Lower lobe of right lung (tissue), 2 donors: Measurements from ENCODE around the gene CD209. TPM values are rescaled to one million over a fixed set of nuclear protein-coding genes. Genes with fewer than 3 reads are reported as not detected.

Experiments
- ATAC-seq, 2 donors: fragments of 200-7000 bp; cut with Tn5 transposase; one replicate each; pipeline ENCODE4 v1.9.1; 2020 to 2022; ENCODE audit warnings: mild to moderate bottlenecking in 2 of 2, moderate library complexity in 2 of 2
- DNase-seq: peaks from one replicate; pipeline ENCODE4 v3.0.0-alpha.2; 2020
- H3K27ac ChIP-seq: fragments of 200-600 bp; one replicate; pipeline ENCODE4 v1.8.0; 2022
- H3K27me3 ChIP-seq: fragments of 200-600 bp; one replicate; pipeline ENCODE4 v1.8.0; 2022; ENCODE audit warnings: low read depth
- H3K36me3 ChIP-seq: fragments of 200-600 bp; one replicate; pipeline ENCODE4 v1.8.0; 2022; ENCODE audit warnings: mild to moderate bottlenecking
- H3K4me1 ChIP-seq: fragments of 200-600 bp; one replicate; pipeline ENCODE4 v1.8.0; 2022
- H3K4me3 ChIP-seq: fragments of 200-600 bp; one replicate; pipeline ENCODE4 v1.8.0; 2022; ENCODE audit warnings: mild to moderate bottlenecking
- H3K9me3 ChIP-seq: fragments of 200-600 bp; one replicate; pipeline ENCODE4 v1.8.0; 2022
- intact Hi-C: fragments of 100-400 bp; cut with DNase I; formaldehyde crosslinking; loops from one replicate; pipeline ENCODE4 v1.11.0; 2022
- total RNA-seq: library from RNA; stranded (reverse); fragmentation: NEBNext Ultra II Directional; extraction: Animal tissue kit (Norgen Biotek cat#: 25700); gene quantifications from one replicate; pipeline ENCODE4 v1.2.1, GENCODE V29; 2021
- TF ChIP-seq, protein P1 (sequence below): fragments of 200-600 bp; IDR thresholded peaks from one replicate; pipeline ENCODE4 v1.8.0; 2022; ENCODE audit warnings: antibody characterized with exemption, mild to moderate bottlenecking
- donor health status: DM: no; HTN: yes; CAD: no; lungs with severe emphysema.

CD209 gene
- total RNA-seq, 1 donor from 2014 or later: 18.8 TPM

DNA sequence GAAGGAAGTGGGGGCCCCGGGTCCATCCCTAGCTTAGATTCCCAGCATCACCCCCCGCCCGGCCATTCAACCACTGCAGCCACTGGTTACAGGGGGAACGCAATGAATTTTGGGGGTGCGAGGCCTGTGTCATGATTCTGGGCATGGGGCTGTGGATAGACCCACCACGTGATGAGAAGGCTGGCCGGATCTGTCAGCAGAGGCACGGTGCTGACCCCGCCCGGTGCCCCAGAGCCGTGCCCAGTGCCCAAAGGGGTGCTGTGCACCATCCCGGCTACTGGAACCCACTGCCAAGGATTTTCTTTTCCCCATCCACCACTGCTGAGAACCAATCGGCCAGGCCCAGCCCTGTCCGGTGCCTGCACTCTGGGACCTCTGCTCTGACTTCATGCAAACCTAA is 43.1 kb upstream of the CD209 start:
- no peak overlapping the region for H3K4me3 ChIP-seq
- ATAC-seq: no peak
- H3K27me3 ChIP-seq: peaks cover 41% of the 10 kb centered on the region
- H3K27ac ChIP-seq: no peak overlapping the region
- H3K9me3 ChIP-seq: no peaks in the 10 kb centered on the region
- DNase-seq: no peak
- no peaks in the 10 kb centered on the region for H3K36me3 ChIP-seq
- intact Hi-C loops: no loop called here
- peaks cover 4% of the 10 kb centered on the region for H3K4me1 ChIP-seq
- TF ChIP-seq, protein P1, sequence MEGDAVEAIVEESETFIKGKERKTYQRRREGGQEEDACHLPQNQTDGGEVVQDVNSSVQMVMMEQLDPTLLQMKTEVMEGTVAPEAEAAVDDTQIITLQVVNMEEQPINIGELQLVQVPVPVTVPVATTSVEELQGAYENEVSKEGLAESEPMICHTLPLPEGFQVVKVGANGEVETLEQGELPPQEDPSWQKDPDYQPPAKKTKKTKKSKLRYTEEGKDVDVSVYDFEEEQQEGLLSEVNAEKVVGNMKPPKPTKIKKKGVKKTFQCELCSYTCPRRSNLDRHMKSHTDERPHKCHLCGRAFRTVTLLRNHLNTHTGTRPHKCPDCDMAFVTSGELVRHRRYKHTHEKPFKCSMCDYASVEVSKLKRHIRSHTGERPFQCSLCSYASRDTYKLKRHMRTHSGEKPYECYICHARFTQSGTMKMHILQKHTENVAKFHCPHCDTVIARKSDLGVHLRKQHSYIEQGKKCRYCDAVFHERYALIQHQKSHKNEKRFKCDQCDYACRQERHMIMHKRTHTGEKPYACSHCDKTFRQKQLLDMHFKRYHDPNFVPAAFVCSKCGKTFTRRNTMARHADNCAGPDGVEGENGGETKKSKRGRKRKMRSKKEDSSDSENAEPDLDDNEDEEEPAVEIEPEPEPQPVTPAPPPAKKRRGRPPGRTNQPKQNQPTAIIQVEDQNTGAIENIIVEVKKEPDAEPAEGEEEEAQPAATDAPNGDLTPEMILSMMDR: no peak

DNA sequence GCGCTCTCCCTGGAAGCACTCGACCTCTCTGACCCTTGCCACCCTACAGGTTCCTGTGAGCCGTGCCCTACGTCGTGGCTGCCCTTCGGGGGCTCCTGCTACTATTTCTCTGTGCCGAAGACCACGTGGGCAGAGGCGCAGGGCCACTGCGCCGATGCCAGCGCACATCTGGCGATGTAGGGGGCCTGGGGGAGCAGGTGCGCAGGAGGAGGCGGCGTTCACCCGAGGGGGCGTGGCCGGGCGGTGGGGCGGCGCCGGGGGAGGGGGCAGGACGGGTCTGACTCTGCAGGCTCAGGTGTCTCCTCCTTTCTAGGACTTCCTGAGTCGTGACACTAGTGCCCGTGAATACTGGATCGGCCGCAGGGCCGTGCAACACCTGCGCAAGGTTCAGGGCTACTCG is 42.1 kb upstream of the CD209 start:
- intact Hi-C loops: no loop called here
- H3K4me3 ChIP-seq: peak overlapping the region; percentile 29
- no peaks in the 10 kb centered on the region for H3K36me3 ChIP-seq
- TF ChIP-seq, protein P1: no peak
- peaks cover 4% of the 10 kb centered on the region for H3K4me1 ChIP-seq
- no peak overlapping the region for H3K27ac ChIP-seq
- no peaks in the 10 kb centered on the region for H3K9me3 ChIP-seq
- ATAC-seq (peak; percentile 10 to 18), DNase-seq (no peak)
- peaks cover 41% of the 10 kb centered on the region for H3K27me3 ChIP-seq

DNA sequence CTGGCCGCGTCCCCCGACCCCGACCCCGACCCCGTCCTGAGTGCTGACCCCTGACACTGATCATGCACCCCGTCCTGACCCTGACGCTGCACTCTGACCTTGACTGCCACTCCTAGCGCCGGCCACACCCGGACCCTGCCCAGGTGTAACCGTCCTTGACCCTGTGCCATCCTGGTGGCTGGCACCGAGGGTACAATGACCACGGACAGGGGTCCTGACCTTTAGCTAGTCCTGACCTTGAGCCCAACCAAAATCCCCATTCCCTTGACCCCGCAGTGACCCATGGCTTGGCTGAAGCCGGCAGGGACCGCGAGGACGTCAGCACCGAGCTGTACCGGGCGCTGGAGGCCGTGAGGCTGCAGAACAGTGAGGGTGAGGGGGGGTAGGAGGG is 41.6 kb upstream of the CD209 start:
- H3K27me3 ChIP-seq: peaks cover 41% of the 10 kb centered on the region

DNA sequence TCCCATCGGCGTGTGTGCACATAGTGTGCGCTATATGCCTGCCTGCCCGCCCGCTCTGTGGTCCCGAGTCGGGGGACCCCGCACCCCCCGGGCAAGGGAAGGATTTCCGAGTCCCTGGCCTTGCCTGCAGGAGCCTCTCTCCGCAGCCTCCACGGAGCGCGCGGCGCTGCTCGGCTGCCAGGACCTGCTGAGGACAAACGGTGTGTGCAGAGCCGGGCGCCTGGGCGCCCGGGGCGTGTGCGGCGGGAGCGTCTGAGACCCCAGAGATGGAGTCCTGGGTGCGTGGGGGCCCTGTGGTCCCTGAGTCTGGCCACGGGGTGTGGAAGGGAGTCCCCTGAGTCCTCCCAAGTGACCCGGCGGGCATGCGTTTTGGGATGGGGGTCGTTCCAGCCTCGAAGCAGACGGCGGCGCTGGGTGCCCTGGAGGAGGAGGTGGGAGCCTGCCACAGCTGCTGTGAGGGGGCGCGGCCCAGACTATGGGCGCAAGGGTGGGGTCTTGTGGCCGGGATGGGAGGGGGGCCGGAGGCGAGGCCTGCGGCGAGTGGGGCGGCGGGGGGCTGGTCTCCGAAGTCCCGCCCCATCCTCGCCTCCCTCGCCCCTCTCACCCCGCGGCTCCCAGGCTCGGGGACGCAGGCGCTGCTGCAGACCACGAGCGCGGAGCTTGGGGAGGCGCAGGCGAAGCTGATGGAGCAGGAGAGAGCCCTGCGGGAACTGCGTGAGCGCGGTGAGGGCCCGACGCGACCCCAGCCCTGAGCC is 41.0 kb upstream of the CD209 start:
- H3K27ac ChIP-seq: no peak overlapping the region
- TF ChIP-seq, protein P1: no peak
- H3K9me3 ChIP-seq: no peaks in the 10 kb centered on the region
- DNase-seq (no peak), ATAC-seq (peak in 1 of 2 donors; percentile 6)
- H3K4me3 ChIP-seq: peak overlapping the region; percentile 29
- no peaks in the 10 kb centered on the region for H3K36me3 ChIP-seq
- intact Hi-C loops: no loop called here
- peaks cover 41% of the 10 kb centered on the region for H3K27me3 ChIP-seq
- peaks cover 12% of the 10 kb centered on the region for H3K4me1 ChIP-seq

More for the DNA sequence above, 41.6 kb upstream of the CD209 start:
- Histone ChIP-seq H3K27ac (no peak overlapping the region), H3K4me3 (peak overlapping the region; percentile 29), H3K4me1 (peaks cover 9% of the 10 kb centered on the region), H3K36me3 (no peaks in the 10 kb centered on the region), H3K9me3 (no peaks in the 10 kb centered on the region)
- DNase-seq (no peak), ATAC-seq (peak; percentile 6 to 37)
- TF ChIP-seq, protein P1: no peak
- intact Hi-C loops: no loop called here

DNA sequence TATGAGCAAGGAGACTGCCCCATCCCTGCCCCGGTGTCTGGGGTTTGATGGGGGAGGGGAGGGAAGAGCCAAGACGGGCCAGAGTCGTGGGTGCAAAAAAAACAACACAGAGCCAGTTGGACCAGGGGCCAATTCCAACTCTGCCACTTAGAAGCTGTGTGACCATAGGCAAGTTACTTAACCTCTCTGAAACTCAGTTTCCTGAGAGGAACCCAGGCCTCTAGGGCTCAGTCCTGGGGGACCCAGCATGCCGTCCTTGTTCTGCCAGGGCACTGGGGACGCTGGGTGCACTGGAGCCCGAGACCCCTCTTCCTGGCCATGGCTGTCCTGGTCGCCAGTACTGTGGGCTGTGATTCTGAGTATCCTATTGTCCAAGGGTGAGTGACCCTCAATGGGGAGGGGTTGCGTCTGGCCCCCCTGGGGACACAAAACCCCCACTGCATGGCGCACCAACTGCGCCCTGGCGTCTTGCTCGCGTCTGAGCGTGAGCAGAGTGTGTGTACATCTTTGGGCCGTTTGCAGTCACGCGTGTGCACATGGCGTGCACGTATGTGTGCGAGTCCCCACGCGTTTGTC is 40.4 kb upstream of the CD209 start:
- intact Hi-C loops: no loop called here
- Histone ChIP-seq H3K27me3 (peaks cover 41% of the 10 kb centered on the region), H3K27ac (no peak overlapping the region), H3K4me3 (peak overlapping the region; percentile 29), H3K9me3 (no peaks in the 10 kb centered on the region), H3K4me1 (peaks cover 12% of the 10 kb centered on the region), H3K36me3 (no peaks in the 10 kb centered on the region)
- ATAC-seq: no peak
- TF ChIP-seq, protein P1: no peak
- DNase-seq: no peak
